ENCODE results near the gene RPL22L1.
"Not testable (repeated sequence)": the region's sequence is repeated elsewhere in the genome, so short reads cannot be mapped to it uniquely, and the experiment has no call there.

The RPL22L1 gene

DNA sequence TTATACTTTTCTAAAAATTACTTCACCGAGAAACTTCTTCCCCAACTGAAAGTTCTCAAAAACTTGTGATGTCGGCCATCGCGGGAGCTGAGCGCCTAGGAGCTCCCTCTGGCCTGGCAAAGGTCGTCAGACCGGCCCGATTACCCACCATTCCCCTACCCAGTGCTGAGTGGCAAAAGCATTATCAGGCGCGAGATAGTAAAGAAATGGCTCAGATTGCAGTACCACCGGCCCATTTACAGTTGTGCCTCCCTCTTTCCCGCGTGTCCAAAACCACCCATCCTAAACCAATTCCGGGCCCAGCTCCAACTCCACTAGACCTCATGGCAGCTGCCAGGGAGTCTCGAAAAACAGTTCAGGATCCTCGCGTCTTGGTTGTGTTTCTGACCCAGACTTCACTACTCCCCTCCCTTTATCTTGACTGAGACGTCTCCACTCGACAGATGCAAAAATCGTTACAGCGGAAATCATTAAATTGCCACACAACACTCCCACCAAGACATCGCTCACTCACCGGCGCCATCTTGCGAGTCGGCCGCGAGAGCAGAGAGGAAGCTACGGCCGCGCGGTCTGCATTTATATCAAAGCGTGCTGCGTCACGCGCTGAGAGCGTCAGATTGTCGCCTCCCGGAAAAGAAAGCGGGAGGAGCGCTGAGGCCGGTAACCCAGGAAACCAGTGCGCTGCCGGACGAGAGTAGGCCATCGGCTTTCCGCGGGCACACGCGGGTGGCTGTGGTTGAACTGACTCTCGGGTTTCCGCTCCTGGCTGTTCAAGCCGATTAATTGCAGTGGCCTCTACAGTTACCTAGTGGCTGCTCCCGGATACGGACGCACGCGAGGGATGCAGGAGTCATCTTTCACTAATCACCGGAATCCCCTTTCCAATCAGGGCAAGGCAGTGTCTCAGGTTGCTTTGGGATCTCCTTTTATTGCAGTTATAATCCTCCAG lies at the start of gene RPL22L1:
Gene RPL22L1, minus strand, starts transcription at position 551 of the 949 bp plus-strand sequence. Its CDS starts 28 bp downstream, at position 523.
- FAIRE-seq, result peak; percentile 41

DNA sequence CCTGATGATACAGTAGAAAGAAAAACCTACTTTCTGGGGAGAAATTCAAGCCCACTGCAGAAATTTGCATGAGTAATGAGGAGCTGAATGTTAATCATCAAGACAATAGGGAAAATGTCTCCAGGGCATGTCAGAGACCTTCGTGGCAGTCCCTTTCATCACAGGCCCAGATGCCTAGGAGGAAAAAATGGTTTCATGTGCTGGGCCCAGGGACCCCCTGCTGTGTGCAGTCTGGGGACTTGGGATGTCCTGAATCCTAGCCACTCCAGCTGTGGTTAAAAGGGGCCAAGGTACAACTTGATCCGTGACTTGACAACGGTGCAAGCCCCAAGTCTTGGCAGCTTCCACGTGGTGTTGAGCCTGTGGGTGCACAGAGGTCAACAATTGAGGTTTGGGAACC lies 48.7 kb upstream of the RPL22L1 start:
- FAIRE-seq, result no peak

DNA sequence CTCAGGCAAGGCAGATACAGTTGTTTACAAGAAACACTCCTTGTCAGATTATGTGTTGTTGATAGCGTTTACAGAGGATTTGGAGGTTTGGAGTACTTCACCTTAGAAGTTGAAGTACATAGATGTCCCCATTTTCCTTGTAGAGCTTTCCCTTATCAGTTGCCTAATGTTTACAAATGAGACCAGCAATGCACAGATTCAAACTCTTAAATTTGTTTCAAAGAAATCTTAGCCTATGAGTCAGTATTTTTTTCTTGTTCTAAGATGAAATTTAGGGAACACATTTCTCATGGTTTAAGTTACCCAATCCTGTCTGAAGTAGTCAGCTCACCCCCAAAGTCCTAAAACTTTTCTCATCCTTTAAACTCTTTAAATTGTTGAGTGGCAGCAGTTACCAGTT lies 44.7 kb upstream of the RPL22L1 start:
- FAIRE-seq, result no peak

DNA sequence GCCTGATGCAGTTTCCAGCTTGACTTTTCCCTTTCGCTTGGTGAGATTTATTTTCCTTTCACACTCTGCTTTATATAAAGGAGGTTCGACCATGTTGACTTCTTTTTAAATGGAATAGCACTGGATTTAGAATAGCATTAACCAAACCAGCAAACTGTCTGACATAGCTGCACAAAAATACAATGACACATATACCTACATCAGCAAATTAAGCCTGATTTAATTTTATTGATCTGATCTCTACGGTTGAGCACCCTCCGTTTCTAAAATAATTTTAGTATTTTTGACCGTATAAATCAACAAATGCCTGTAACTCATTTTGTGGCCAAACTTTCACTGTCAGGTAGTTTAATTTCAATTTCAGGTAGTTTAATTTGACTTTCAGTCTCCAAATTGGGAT lies 44.2 kb upstream of the RPL22L1 start:
- no peak for FAIRE-seq

DNA sequence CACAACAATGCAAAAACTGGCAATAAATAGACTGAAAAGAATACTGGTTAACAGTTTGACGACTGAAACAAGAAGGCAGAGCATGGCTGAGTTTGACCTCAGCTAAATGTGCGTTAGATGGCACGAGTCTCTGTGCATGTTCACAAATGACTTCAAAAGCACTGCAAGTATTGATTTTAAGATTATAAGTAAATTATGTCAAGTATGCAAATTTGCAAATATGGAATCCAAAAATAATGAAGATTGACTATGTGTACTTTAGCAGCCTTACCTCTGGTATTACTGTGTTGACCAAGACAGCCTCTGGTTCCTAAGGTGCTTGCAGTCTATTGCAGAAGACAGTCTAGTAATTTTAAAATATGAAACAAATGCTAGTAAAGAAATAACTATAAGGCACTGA lies 41.1 kb upstream of the RPL22L1 start:
- FAIRE-seq, result no peak

DNA sequence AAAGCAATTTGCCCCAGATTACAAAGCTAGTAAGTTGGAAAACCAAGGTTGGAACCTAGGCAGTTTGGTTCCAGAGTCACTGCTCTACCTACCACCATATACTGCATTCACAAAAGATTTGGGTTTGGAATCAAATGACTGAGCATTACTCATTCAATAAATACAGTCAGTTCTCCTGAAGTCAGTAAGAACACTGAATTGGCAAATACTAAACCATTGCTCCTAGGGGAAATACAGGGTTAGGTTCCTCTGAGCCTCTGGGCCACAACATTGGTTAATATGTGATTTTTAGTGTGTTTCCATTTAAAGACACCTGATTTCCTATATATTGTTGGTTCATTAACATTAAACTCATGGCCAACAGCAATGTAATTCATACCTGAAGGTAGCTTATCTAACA lies 40.5 kb upstream of the RPL22L1 start:
- no peak for FAIRE-seq

DNA sequence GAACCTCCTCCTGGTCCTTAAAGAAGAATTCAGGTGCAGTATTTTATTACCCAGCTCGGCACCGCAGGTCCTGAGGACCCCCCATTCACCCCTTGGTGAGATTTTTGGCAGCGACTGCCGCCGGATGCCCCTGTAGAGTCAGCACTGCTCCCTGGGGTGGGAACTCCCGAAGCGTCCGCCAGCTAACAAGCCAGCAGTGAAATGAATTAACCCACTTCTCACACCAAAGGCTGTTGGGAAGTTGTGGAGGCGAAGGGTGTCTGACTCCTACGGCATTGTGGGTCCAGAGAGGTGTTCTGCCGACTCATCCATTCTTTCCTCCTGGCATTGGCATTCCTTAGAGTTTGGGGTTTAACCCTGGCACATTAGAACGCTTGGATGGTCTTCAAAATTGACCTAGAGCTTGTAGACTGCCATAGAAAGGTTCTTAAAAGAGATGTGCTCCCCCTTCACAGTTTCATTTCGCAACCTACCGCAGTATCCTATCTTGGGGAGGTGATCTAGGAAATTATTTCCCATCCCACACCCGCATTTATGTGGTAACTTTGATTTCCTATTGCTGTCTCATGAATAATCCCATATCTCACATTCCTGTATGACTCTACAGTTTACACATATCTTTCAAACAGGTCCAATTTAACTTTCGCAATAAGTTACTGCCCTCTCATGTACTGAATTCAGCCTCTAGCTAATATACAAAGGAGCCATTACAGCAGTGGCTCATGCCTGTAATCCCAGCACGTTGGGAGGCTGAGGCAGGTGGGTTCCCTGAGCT lies 39.3 kb upstream of the RPL22L1 start:
- FAIRE-seq, result no peak

DNA sequence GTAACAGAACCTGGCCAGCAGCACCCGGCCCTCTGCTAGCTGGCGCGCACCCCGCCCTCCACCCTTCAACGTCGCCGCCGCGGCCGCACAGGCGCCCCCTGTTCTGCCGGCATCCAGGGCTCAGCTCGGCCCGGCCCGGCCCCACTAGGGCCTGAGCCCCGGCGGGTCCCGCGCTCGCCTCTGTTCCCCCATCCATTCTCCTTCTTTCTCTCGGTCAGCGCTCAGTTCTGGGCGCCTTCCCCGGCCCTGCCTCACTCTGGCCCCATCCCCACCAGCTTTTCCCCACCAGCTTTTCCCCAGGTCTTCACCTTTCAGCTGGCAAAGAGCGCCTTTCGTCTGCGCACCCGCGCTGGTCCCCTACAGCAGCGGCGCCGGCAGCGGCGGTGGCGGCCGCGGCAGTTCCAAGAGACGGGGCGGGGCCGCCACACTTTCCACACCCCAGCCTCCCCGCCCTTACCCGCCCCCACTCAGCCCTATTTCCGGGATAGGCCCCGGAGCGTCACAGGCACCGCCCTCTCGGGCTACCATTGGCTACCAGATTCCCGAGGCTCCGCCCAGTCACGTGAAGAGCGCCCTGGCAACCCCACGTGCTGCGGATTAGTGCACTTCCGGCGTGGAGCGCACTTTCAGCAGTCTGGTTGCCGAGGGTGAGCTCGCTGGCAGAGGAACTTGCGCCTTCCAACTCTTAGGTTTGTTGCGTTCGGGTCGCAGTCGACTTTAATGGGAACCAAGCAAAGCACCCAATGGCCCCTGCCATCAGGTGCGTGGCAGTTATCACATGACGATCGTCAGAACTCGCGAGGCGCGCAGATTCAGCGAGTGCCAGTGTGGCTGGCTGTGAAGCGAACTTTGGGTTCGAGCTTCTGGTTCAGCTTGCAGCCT lies 38.5 kb upstream of the RPL22L1 start, which contains the start of gene EIF5A2:
Gene EIF5A2, minus strand, starts transcription at position 403 of the 882 bp plus-strand sequence. CDS start 831 bp downstream, outside the sequence.
- FAIRE-seq, result no peak

DNA sequence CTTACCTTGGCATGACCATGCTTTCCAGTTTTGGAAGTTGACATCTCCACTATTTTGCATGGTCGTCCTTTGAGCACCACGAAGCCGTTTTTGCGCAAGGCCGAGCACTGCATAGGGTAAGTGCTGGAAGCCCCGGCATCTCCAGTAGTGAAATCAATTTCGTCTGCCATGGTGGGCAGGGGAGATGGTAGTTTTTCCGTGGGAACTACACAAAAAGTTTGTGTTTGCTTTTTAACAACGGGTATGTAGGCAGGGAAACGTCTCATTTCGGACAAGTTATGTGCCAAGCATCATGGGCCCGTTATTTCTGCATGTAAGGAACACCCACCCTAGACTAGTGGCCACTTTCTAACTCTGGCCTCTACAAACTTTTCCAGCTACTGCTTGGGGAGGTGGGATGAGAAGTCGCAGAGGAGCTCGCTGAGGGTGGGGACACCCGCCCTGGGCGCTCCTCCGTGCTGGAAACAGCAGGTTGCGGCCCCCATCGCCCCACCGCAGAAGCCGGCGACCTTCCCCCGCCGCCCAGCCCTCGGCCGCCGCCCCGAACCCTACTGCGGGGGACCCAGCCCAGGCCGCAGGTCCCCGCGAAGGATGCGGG lies 37.7 kb upstream of the RPL22L1 start:
- no peak for FAIRE-seq

DNA sequence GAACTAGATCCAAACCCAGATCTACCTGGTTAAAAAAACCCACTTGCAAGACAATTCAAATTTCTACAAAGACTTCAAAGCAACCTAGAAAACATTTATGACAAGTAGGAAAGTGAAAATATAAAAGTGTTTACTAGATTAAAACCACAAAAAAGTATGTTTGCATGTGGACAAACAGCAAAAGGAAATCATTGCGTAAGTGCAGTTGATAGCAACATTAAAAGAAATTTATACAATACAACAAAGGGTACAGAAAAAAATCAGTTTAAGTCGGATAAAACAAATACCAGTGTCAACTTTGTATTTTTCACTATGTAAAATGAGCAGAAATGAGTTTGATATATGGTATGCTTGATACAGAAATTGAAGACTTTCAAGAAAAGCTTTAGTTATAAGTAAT lies 35.9 kb upstream of the RPL22L1 start:
- no peak for FAIRE-seq

DNA sequence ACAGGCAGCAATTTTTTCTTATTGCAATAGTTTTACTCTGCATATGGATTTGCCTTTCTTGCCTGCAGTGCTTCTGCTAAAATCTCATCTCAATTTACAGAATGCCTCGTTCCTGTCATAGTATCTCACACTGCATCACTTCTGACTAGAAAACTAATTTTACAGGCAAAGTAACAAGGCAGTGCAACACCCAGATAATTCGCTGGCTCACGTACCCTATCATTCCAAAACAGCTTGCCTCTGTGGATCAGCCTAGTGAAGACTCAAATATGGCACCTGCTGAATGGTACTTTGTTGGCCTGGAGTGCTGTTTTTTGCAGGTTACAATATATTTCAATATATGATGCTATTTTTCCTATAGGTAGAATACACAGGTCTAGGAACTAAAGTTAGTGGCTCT lies 33.1 kb upstream of the RPL22L1 start:
- no peak for FAIRE-seq

DNA sequence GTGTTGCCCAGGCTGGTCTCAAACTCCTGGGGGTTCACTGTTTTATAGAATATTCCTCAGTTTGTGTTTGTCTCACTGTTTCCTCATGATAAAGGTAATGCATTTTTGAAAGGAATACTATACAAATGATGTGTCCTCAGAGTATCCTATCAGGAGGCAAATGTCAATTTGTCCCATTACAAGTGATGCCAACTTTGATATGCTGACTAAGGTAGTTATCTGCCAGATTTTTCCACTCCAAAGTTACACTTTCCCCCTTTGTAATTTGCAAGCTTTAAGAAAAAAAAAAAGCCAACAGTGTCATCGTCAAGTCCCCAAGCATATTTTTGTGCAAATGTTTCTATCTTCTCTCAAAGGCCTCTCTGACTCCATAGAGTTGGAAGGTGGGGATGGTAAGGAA lies 29.5 kb upstream of the RPL22L1 start:
- no peak for FAIRE-seq

DNA sequence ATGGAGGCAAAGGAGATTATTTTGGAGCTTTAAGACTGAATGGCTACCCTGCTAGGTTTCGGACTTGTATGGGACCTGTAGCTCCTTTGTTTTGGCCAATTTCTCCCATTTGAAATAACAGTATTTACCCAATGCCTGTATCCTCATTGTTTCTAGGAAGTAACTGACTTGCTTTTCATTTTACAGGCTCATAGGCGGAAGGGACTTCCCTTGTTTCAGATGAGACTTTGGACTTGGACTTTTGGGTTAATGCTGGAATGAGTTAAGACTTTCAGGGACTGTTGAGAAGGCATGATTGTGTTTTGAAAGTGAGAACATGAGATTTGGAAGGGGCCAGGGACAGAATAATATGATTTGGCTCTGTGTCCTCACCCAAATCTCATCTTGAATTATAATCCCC lies 28.0 kb upstream of the RPL22L1 start:
- no peak for FAIRE-seq

DNA sequence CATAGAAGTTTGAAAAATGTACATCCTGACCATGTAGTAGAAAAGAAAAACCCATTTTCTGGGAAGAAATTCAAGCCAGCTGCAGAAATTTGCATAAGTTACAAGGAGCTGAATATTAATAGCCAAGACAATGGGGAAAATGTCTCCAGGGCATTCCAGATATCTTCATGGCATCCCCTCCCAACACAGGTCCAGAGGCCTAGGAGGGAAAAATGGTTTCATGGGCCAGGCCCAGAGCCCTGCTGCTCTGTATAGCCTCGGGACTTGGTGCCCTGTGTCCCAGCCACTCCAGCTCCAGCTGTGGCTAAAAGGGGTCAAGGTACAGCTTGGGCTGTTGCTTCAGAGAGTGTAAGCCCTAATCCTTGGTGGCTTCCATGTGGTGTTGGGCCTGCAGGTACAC lies 27.2 kb upstream of the RPL22L1 start:
- not testable (repeated sequence) for FAIRE-seq

DNA sequence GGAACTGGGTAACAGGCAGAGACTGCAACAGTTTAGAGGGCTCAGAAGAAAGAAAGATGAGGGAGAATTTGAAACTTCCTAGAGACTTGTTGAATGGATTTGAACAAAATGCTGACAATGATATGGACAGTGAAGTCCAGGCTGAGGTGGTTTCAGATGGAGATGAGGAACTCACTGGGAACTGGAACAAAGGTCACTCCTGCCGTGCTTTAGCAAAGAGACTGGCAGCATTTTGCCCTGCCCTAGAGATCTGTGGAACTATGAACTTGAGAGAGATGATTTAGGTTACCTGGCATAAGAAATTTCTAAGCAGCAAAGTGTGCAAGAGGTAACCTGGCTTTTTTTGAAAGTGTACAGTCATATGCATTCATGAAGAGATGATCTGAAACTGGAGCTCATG lies 26.8 kb upstream of the RPL22L1 start:
- no peak for FAIRE-seq

DNA sequence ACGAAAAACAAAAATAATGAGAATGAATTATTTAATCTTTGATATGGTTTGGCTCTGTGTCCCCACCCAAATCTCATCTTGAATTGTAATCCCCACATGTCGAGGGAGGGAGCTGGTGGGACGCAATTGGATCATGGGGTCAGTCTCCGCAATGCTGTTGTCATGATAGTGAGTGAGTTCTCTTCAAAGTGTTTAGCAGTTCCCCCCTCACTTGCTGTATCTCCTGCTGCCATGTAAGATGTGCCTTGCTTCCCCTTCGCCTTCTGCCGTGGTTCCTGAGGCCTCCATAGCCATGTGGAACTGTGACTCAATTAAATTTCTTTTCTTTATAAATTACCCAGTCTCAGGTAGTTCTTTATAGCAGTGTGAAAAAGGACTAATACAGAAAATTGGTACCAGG lies 26.3 kb upstream of the RPL22L1 start:
- FAIRE-seq, result not testable (repeated sequence)

DNA sequence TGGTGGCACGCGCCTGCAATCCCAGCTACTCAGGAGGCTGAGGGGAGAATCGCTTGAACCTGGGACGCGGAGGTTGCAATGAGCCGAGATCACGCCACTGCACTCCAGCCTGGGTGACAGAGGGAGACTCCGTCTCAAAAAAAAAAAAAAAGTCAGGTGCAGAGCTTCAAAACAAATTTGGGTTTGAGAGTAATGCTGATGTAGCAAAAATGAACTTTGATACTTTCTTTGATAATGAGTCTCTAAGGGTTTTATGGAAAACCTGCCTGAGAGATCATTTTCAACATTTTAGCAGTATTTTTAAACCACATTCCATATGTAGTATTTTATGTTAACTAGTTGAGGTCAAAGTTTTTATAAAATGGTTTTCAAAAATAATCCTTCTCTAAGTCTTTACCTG lies 23.9 kb upstream of the RPL22L1 start:
- no peak for FAIRE-seq

DNA sequence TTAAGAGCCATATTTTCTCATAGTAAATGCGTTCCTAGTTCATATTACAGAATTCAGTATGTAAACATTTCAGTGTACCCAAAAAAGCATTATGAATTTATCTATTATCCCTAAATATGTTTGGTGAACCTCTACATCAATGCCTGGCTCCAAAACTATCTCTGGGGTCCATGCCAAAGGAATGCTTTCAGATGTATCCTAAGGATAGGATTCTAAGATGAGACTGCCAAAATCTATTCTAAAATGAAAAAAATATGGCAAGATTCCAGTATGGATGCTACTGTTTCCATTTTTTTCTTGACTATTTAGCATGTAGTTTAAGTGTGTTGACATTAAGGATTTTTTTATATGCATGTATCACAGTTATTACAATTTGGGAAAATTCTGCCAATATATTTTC lies 19.6 kb upstream of the RPL22L1 start:
- no peak for FAIRE-seq

DNA sequence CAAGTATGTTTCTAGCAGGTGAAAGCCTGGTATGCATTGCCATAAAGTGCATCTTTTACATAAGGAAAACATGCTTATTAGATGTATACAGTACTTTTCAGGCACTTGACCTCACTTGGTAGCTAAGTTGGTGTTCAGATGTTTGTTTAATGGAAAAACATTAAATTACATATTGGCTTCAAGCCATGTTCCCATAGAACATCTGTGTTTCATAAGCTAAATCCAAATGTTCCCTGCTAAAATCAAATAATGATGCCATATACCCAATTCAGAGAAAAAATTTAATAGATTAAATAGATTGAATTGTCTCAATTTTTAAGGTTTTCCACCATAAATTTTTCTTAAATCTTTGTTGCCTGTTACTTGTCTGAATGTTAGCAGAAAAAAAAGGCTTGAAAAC lies 19.1 kb upstream of the RPL22L1 start:
- FAIRE-seq, result no peak

DNA sequence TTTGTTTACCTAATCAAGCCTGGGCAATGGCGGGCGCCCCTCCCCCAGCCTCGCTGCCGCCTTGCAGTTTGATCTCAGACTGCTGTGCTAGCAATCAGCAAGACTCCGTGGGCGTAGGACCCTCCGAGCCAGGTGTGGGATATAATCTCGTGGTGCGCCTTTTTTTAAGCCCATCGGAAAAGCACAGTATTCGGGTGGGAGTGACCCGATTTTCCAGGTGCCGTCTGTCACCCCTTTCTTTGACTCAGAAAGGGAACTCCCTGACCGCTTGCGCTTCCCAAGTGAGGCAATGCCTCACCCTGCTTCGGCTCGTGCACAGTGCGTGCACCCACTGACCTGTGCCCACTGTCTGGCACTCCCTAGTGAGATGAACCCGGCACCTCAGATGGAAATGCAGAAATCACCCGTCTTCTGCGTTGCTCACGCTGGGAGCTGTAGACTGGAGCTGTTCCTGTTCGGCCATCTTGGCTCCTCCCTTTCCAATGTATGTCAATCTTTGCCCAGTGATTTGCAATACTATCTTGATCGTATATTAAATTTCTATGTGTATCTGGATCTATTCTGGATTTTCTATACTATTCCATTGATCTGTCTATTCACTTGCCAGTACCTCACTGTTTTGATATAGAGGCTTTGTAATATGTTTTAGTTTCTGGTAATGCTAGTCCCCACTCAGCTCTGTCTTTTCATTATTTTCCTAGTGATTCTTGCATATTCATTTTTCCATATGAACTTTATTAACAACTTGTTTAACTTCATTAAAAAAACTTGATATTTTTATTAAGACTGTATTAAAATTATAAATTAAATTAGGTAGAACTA lies 14.3 kb upstream of the RPL22L1 start:
- FAIRE-seq, result not testable (repeated sequence)

DNA sequence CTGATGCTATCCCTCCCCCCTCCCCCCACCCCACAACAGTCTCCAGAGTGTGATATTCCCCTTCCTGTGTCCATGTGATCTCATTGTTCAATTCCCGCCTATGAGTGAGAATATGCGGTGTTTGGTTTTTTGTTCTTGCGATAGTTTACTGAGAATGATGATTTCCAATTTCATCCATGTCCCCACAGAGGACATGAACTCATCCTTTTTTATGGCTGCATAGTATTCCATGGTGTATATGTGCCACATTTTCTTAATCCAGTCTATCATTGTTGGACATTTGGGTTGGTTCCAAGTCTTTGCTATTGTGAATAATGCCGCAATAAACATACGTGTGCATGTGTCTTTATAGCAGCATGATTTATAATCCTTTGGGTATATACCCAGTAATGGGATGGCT lies 8.7 kb upstream of the RPL22L1 start:
- FAIRE-seq, result not testable (repeated sequence)

Data from colon (tissue), 2 donors.